K562 (cell line): ENCODE data around the gene ZNF548. TPM values are rescaled to one million over a fixed set of nuclear protein-coding genes. Genes with fewer than 3 reads are reported as not detected.

Experiments
- CBFA2T2 ChIP-seq: fragments of 450-650 bp; conservative IDR thresholded peaks from 2 replicates; pipeline ENCODE4 v1.6.1; 2017; ENCODE audit warnings: mild to moderate bottlenecking
- CBX1 ChIP-seq: sonication (generic); IDR thresholded peaks from 2 replicates; pipeline ENCODE4 v1.6.1; 2016; ENCODE audit warnings: antibody characterized with exemption, low read depth, mild to moderate bottlenecking
- CBX2 ChIP-seq: fragments of 200-600 bp; sonication (generic); IDR thresholded peaks from one replicate; pipeline ENCODE4 v1.6.1; 2012; ENCODE audit warnings: mild to moderate bottlenecking, low read length, inconsistent platforms; ENCODE audit not compliant: insufficient read depth, poor library complexity, severe bottlenecking
- CEBPG ChIP-seq, 3 experiments: fragments of 200-800 bp in 1 of 3; sonication (Bioruptor generic) in 1 of 3; sonication (generic) in 1 of 3; formaldehyde crosslinking in 1 of 3; IDR thresholded peaks in 2 of 3; conservative IDR thresholded peaks in 1 of 3; 2 replicates each; pipeline versions ENCODE4 v1.6.1 to v1.8.0; 2016 to 2022; ENCODE audit warnings: missing compliant biosample characterization in 2 of 3, missing genetic modification characterization in 2 of 3, mild to moderate bottlenecking in 1 of 3, missing genetic modification reagents in 1 of 3
- DDX20 ChIP-seq: fragments of 450-650 bp; IDR thresholded peaks from 2 replicates; pipeline ENCODE4 v1.6.1; 2016; ENCODE audit warnings: missing genetic modification characterization, low read depth, mild to moderate bottlenecking, missing compliant biosample characterization, moderate library complexity
- ELF1 ChIP-seq: fragments of 200-800 bp; sonication (Bioruptor generic); IDR thresholded peaks from 2 replicates; pipeline ENCODE4 v1.6.1; 2016; ENCODE audit warnings: missing genetic modification characterization, missing compliant biosample characterization
- KLF13 ChIP-seq: fragments of 450-650 bp; IDR thresholded peaks from 2 replicates; pipeline ENCODE4 v1.6.1; 2016; ENCODE audit warnings: missing genetic modification characterization, low read depth, mild to moderate bottlenecking, missing compliant biosample characterization, moderate library complexity, borderline replicate concordance
- PHF21A ChIP-seq: fragments of 450-650 bp; IDR thresholded peaks from 2 replicates; pipeline ENCODE4 v1.6.1; 2017; ENCODE audit warnings: low read depth, borderline replicate concordance
- RUNX1 ChIP-seq: sonication (generic); IDR thresholded peaks from 2 replicates; pipeline ENCODE4 v1.6.1; 2016; ENCODE audit warnings: antibody characterized with exemption, low read depth
- SMC3 ChIP-seq: conservative IDR thresholded peaks from 2 replicates; pipeline ENCODE4 v1.6.1; 2011; ENCODE audit warnings: low read depth, low read length, improper control_type of control experiment; ENCODE audit not compliant: insufficient read depth
- SRSF9 ChIP-seq: fragments of 200-400 bp; formaldehyde crosslinking; IDR thresholded peaks from 2 replicates; pipeline ENCODE4 v1.6.1; 2017; ENCODE audit warnings: low read depth, low read length, borderline replicate concordance
- TCF7 ChIP-seq: sonication (generic); IDR thresholded peaks from 2 replicates; pipeline ENCODE4 v1.6.1; 2016; ENCODE audit warnings: antibody characterized with exemption, borderline replicate concordance
- THRAP3 ChIP-seq: fragments of 450-650 bp; IDR thresholded peaks from 2 replicates; pipeline ENCODE4 v1.6.1; 2016; ENCODE audit warnings: mild to moderate bottlenecking, inconsistent platforms, borderline replicate concordance
- polyA plus RNA-seq, 8 experiments: library from polyadenylated mRNA; depleted of rRNA in 4 of 8; stranded (reverse) in 5 of 8; unstranded in 3 of 8; fragments of >200 nt; fragmentation: Nextera tagmentation in 2 of 8; fragmentation: Illumina TruSeq in 1 of 8; extraction: Ambion mirVana in 2 of 8; extraction: Trizol in 1 of 8; gene quantifications; 2 replicates each; pipeline versions ENCODE4 v1.2.1 to v1.2.3, GENCODE V29; 2011 to 2014; ENCODE audit warnings: inconsistent platforms in 1 of 8, missing spikeins in 1 of 8
- total RNA-seq, 7 experiments: library from RNA; depleted of rRNA in 6 of 7; stranded (reverse); fragments of >200 nt in 6 of 7; fragmentation: Illumina TruSeq in 2 of 7; extraction: Trizol in 2 of 7; gene quantifications; 2 replicates each; pipeline versions ENCODE4 v1.2.1 to v1.2.3, GENCODE V29; 2011 to 2021; ENCODE audit warnings: low replicate concordance in 1 of 7
- TF ChIP-seq, protein P1 (sequence below): IDR thresholded peaks from 2 replicates; pipeline ENCODE4 v1.6.1; 2012; ENCODE audit warnings: low read depth, low read length, improper control_type of control experiment, borderline replicate concordance
- TF ChIP-seq, protein P2 (sequence below): fragments of 450-650 bp; formaldehyde crosslinking; IDR thresholded peaks from 2 replicates; pipeline ENCODE4 v1.4.0; 2020; ENCODE audit warnings: mild to moderate bottlenecking, moderate library complexity
- TF ChIP-seq, protein P3 (sequence below), 2 experiments: fragments of 450-650 bp; IDR thresholded peaks; 2 replicates each; pipeline ENCODE4 v1.6.1; 2016
- TF ChIP-seq, protein P4 (sequence below): fragments of 450-650 bp; IDR thresholded peaks from 2 replicates; pipeline ENCODE4 v1.6.1; 2018; ENCODE audit not compliant: partially characterized antibody

The ZNF548 gene
- total and polyA plus RNA-seq, 9 of the 15 experiments (the other 6 are each of a cell fraction or from before 2014, with no cell fraction given) = 1.5 to 8.7 (median 4.5) TPM

DNA sequence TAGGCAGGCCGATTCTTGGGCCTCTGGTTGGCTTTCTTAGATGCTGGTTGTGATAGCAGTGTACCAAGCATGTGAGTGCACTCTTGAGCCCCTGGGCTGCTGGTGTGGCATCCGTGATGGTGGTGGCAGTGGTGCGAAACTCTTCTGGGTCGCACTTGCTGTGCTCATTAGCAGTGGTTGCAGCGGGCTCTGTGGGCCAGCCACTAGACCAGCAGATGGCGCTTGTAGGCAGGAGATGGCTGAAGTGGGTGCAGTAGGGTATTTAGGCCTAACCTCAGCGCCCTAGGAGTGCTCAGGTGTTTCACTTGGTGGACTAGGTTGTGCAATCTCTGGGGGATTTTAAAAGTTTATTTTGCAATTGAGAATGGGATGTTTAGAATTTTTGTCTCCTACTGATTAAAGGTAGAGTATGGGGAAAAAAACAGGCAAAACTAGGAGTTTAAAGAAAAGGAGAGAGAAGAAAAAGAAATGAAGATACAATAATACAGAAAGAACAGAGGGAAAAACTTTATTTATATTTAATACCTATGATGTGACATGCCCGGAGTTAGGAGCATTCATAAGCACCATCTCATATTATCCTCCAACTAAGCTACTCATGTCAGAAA lies 17.0 kb downstream of the ZNF548 start (continued):
- TF ChIP-seq THRAP3 = no peak
- no peak for TF ChIP-seq PHF21A
- TF ChIP-seq, protein P1, sequence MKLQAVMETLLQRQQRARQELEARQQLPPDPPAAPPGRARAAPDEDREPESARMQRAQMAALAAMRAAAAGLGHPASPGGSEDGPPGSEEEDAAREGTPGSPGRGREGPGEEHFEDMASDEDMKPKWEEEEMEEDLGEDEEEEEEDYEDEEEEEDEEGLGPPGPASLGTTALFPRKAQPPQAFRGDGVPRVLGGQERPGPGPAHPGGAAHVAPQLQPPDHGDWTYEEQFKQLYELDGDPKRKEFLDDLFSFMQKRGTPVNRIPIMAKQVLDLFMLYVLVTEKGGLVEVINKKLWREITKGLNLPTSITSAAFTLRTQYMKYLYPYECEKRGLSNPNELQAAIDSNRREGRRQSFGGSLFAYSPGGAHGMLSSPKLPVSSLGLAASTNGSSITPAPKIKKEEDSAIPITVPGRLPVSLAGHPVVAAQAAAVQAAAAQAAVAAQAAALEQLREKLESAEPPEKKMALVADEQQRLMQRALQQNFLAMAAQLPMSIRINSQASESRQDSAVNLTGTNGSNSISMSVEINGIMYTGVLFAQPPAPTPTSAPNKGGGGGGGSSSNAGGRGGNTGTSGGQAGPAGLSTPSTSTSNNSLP = no peak
- TF ChIP-seq CEBPG (CRISPR knock-in tag; IDR thresholded peaks at IDR 0.05) = no peak
- TF ChIP-seq CEBPG (tag; conservative IDR thresholded peaks at IDR 0.05 in 1 of 2, IDR thresholded peaks at IDR 0.05 in 1 of 2) = no peak
- TF ChIP-seq, protein P2, sequence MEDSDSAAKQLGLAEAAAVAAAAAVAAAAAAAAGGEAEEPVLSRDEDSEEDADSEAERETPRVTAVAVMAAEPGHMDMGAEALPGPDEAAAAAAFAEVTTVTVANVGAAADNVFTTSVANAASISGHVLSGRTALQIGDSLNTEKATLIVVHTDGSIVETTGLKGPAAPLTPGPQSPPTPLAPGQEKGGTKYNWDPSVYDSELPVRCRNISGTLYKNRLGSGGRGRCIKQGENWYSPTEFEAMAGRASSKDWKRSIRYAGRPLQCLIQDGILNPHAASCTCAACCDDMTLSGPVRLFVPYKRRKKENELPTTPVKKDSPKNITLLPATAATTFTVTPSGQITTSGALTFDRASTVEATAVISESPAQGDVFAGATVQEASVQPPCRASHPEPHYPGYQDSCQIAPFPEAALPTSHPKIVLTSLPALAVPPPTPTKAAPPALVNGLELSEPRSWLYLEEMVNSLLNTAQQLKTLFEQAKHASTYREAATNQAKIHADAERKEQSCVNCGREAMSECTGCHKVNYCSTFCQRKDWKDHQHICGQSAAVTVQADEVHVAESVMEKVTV (CRISPR knock-in tag) = no peak
- peak; percentile 67 for TF ChIP-seq SMC3
- TF ChIP-seq SRSF9 = no peak
- TF ChIP-seq TCF7 = no peak
- no peak for TF ChIP-seq RUNX1
- no peak for TF ChIP-seq KLF13 (tag)
- no peak for TF ChIP-seq CBX1
- TF ChIP-seq CBX2 = no peak
- TF ChIP-seq, protein P3, sequence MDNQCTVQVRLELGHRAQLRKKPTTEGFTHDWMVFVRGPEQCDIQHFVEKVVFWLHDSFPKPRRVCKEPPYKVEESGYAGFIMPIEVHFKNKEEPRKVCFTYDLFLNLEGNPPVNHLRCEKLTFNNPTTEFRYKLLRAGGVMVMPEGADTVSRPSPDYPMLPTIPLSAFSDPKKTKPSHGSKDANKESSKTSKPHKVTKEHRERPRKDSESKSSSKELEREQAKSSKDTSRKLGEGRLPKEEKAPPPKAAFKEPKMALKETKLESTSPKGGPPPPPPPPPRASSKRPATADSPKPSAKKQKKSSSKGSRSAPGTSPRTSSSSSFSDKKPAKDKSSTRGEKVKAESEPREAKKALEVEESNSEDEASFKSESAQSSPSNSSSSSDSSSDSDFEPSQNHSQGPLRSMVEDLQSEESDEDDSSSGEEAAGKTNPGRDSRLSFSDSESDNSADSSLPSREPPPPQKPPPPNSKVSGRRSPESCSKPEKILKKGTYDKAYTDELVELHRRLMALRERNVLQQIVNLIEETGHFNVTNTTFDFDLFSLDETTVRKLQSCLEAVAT (IDR thresholded peaks at IDR 0.05) = no peak
- no peak for TF ChIP-seq CBFA2T2
- no peak for TF ChIP-seq ELF1 (tag)
- TF ChIP-seq, protein P4, sequence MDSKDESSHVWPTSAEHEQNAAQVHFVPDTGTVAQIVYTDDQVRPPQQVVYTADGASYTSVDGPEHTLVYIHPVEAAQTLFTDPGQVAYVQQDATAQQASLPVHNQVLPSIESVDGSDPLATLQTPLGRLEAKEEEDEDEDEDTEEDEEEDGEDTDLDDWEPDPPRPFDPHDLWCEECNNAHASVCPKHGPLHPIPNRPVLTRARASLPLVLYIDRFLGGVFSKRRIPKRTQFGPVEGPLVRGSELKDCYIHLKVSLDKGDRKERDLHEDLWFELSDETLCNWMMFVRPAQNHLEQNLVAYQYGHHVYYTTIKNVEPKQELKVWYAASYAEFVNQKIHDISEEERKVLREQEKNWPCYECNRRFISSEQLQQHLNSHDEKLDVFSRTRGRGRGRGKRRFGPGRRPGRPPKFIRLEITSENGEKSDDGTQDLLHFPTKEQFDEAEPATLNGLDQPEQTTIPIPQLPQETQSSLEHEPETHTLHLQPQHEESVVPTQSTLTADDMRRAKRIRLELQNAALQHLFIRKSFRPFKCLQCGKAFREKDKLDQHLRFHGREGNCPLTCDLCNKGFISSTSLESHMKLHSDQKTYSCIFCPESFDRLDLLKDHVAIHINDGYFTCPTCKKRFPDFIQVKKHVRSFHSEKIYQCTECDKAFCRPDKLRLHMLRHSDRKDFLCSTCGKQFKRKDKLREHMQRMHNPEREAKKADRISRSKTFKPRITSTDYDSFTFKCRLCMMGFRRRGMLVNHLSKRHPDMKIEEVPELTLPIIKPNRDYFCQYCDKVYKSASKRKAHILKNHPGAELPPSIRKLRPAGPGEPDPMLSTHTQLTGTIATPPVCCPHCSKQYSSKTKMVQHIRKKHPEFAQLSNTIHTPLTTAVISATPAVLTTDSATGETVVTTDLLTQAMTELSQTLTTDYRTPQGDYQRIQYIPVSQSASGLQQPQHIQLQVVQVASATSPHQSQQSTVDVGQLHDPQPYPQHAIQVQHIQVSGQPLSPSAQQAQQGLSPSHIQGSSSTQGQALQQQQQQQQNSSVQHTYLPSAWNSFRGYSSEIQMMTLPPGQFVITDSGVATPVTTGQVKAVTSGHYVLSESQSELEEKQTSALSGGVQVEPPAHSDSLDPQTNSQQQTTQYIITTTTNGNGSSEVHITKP = no peak
- no peak for TF ChIP-seq DDX20 (tag)
